ENCODE data around the gene SLC25A52.
"Not testable (repeated sequence)": the region's sequence is repeated elsewhere in the genome, so short reads cannot be mapped to it uniquely, and the experiment has no call there.

Gene SLC25A52

GRCh38 chr18:31773774-31774476, 13.2 kb upstream of the SLC25A52 start:
- TF ChIP-seq CTCF (conservative IDR thresholded peaks at IDR 0.05; ENCODE audit: low read length) = no peak
- no peak overlapping the region for H3K4me3 ChIP-seq (ENCODE audit: low read length)

GRCh38 chr18:31772699-31773098, 12.0 kb upstream of the SLC25A52 start:
- H3K4me3 ChIP-seq (ENCODE audit: low read length) = no peak overlapping the region
- no peak for DNase-seq (ENCODE audit: low read depth)
- no peak for TF ChIP-seq CTCF (conservative IDR thresholded peaks at IDR 0.05; ENCODE audit: low read length)

More at GRCh38 chr18:31773774-31774476, 13.2 kb upstream of the SLC25A52 start:
- no peak for DNase-seq (ENCODE audit: low read depth)

GRCh38 chr18:31750273-31750672, 10.4 kb downstream of the SLC25A52 start:
- H3K4me3 ChIP-seq (ENCODE audit: low read length) = no peak overlapping the region
- TF ChIP-seq CTCF (conservative IDR thresholded peaks at IDR 0.05; ENCODE audit: low read length) = no peak
- no peak for DNase-seq (ENCODE audit: low read depth)

GRCh38 chr18:31746396-31746795, 14.3 kb downstream of the SLC25A52 start:
- H3K4me3 ChIP-seq (ENCODE audit: low read length) = no peak overlapping the region
- DNase-seq (ENCODE audit: low read depth) = no peak
- no peak for TF ChIP-seq CTCF (conservative IDR thresholded peaks at IDR 0.05; ENCODE audit: low read length)

- TF ChIP-seq CTCF (conservative IDR thresholded peaks at IDR 0.05; ENCODE audit: low read length) = no peak
Observed at GRCh38 chr18:31744321-31745067, 16.2 kb downstream of the SLC25A52 start.

GRCh38 chr18:31743600-31743999, 17.1 kb downstream of the SLC25A52 start:
- DNase-seq (ENCODE audit: low read depth) = not testable (repeated sequence)

More at GRCh38 chr18:31744321-31745067, 16.2 kb downstream of the SLC25A52 start:
- DNase-seq (ENCODE audit: low read depth) = no peak
- no peak overlapping the region for H3K4me3 ChIP-seq (ENCODE audit: low read length)

GRCh38 chr18:31741097-31741735, 19.5 kb downstream of the SLC25A52 start:
- TF ChIP-seq CTCF (conservative IDR thresholded peaks at IDR 0.05; ENCODE audit: low read length) = peak; percentile 91
- peak; percentile 33 for DNase-seq (ENCODE audit: low read depth)
- H3K4me3 ChIP-seq (ENCODE audit: low read length) = no peak overlapping the region

More at GRCh38 chr18:31743600-31743999, 17.1 kb downstream of the SLC25A52 start:
- not testable (repeated sequence) for H3K4me3 ChIP-seq (ENCODE audit: low read length)
